GM18858 (cell line): ENCODE data around the gene RNF112.
"Not testable (repeated sequence)": the region's sequence is repeated elsewhere in the genome, so short reads cannot be mapped to it uniquely, and the experiment has no call there.

ENCODE experiments used
- ATAC-seq: cut with Tn5 transposase; IDR thresholded peaks from one replicate; pipeline ENCODE4 v1.9.1; 2021; ENCODE audit not compliant: unreplicated experiment

The RNF112 gene

GRCh38 chr17:19410091-19410490 is 941 bp upstream of the RNF112 start:
- no peak for ATAC-seq

GRCh38 chr17:19411631-19412030 is 599 bp downstream of the RNF112 start:
- ATAC-seq = no peak

- no peak for ATAC-seq
Measured at GRCh38 chr17:19412510-19412909, 1.5 kb downstream of the RNF112 start.

GRCh38 chr17:19412984-19413383 is 2.0 kb downstream of the RNF112 start:
- no peak for ATAC-seq

- no peak for ATAC-seq
Measured at GRCh38 chr17:19413761-19414160, 2.7 kb downstream of the RNF112 start.

GRCh38 chr17:19414396-19415280 is 3.6 kb downstream of the RNF112 start:
- ATAC-seq = no peak

GRCh38 chr17:19415311-19415710 is 4.3 kb downstream of the RNF112 start:
- no peak for ATAC-seq

GRCh38 chr17:19415806-19416775 is 5.1 kb downstream of the RNF112 start:
- no peak for ATAC-seq

GRCh38 chr17:19417611-19418010 is 6.6 kb downstream of the RNF112 start:
- no peak for ATAC-seq

- ATAC-seq = no peak
Measured at GRCh38 chr17:19418251-19418992, 7.4 kb downstream of the RNF112 start.

- ATAC-seq = no peak
Measured at GRCh38 chr17:19421219-19421618, 10.2 kb downstream of the RNF112 start.

GRCh38 chr17:19421926-19422325 is 10.9 kb downstream of the RNF112 start:
- ATAC-seq = no peak

GRCh38 chr17:19424934-19425868 is 14.2 kb downstream of the RNF112 start:
- ATAC-seq = no peak

GRCh38 chr17:19426631-19427030 is 15.6 kb downstream of the RNF112 start:
- ATAC-seq = no peak

GRCh38 chr17:19431691-19432090 is 20.7 kb downstream of the RNF112 start:
- ATAC-seq = no peak

GRCh38 chr17:19433255-19433654 is 22.2 kb downstream of the RNF112 start:
- no peak for ATAC-seq

GRCh38 chr17:19433727-19434340 is 22.8 kb downstream of the RNF112 start:
- ATAC-seq = no peak

- ATAC-seq = no peak
Measured at GRCh38 chr17:19440421-19440820, 29.4 kb downstream of the RNF112 start.

- ATAC-seq = not testable (repeated sequence)
Measured at GRCh38 chr17:19441288-19441687, 30.3 kb downstream of the RNF112 start.
